Panc1 (cell line): ENCODE measurements around the gene ZNF180. TPM values are rescaled to one million over a fixed set of nuclear protein-coding genes. Genes with fewer than 3 reads are reported as not detected.

Experiments used
- ATAC-seq: fragments of 200-7000 bp; cut with Tn5 transposase; 2 replicates; pipeline ENCODE4 v1.9.1; 2020; ENCODE audit warnings: mild to moderate bottlenecking, moderate library complexity
- BruUV-seq: library from RNA; stranded (reverse); fragments of 400-500 nt; replicated peaks from 2 replicates; lab custom pipeline; 2021; lab: Mats Ljungman, UMichigan
- CTCF ChIA-PET: fragments of 300-600 bp; sonication (Branson Sonifier 250); formaldehyde crosslinking; loops from one replicate; lab custom pipeline; 2022; ENCODE audit warnings: antibody characterized with exemption; lab: Charles Lee
- POLR2A ChIA-PET: fragments of 300-600 bp; sonication (Branson Sonifier 250); formaldehyde crosslinking; loops from one replicate; lab custom pipeline; 2022; ENCODE audit warnings: antibody characterized with exemption; lab: Charles Lee
- DNase-seq: peaks from one replicate; pipeline ENCODE4 v3.0.0-alpha.2; 2010; ENCODE audit warnings: low read depth, low spot score
- H3K27ac ChIP-seq: 2 replicates; pipeline ENCODE4 v1.5.1; 2011; ENCODE audit warnings: mild to moderate bottlenecking, low read length, inconsistent platforms
- H3K27me3 ChIP-seq: fragments of 200-500 bp; sonication (Bioruptor generic); 2 replicates; pipeline ENCODE4 v1.6.0; 2014; ENCODE audit warnings: low read length, inconsistent platforms; ENCODE audit not compliant: control insufficient read depth, insufficient read depth
- H3K36me3 ChIP-seq: fragments of 200-500 bp; sonication (Bioruptor generic); 2 replicates; pipeline ENCODE4 v1.5.1; 2014; ENCODE audit warnings: inconsistent platforms, mild to moderate bottlenecking, low read length, moderate library complexity; ENCODE audit not compliant: control insufficient read depth, insufficient read depth
- H3K4me1 ChIP-seq: 2 replicates; pipeline ENCODE4 v1.5.1; 2011; ENCODE audit warnings: inconsistent platforms, mild to moderate bottlenecking, low read length, moderate library complexity; ENCODE audit not compliant: control insufficient read depth, insufficient read depth
- H3K4me3 ChIP-seq, 2 experiments: 2 replicates each; pipeline ENCODE4 v1.5.1; 2011 to 2012; ENCODE audit warnings: low read depth in 2 of 2, low read length in 2 of 2, mild to moderate bottlenecking in 2 of 2, inconsistent platforms in 1 of 2, moderate library complexity in 1 of 2
- H3K9me3 ChIP-seq: fragments of 200-500 bp; sonication (Bioruptor generic); 2 replicates; pipeline ENCODE4 v1.5.1; 2014; ENCODE audit warnings: low read depth, mild to moderate bottlenecking, inconsistent platforms, low read length, moderate library complexity; ENCODE audit not compliant: control insufficient read depth, insufficient read depth
- POLR2AphosphoS5 ChIP-seq: IDR thresholded peaks from 2 replicates; pipeline ENCODE4 v1.6.1; 2012; ENCODE audit warnings: mild to moderate bottlenecking, low read depth, low read length, moderate library complexity
- SIN3A ChIP-seq: IDR thresholded peaks from 2 replicates; pipeline ENCODE4 v1.6.1; 2012; ENCODE audit warnings: low read depth, mild to moderate bottlenecking, low read length, moderate library complexity, borderline replicate concordance; ENCODE audit not compliant: insufficient read depth
- TCF7L2 ChIP-seq: IDR thresholded peaks from 2 replicates; pipeline ENCODE4 v1.6.1; 2011; ENCODE audit warnings: mild to moderate bottlenecking, low read depth, low read length, inconsistent platforms
- in situ Hi-C: cut with HindIII; loops from 2 replicates; pipeline ENCODE4 v1.10.0; 2016; ENCODE audit warnings: low sequenced_read_pairs, low pct_unique_long_range_greater_than_20kb
- intact Hi-C: fragments of 100-400 bp; cut with micrococcal nuclease; formaldehyde crosslinking; loops from one replicate; pipeline ENCODE4 v1.10.0; 2022; ENCODE audit not compliant: unreplicated experiment
- total RNA-seq: library from RNA; stranded (reverse); gene quantifications from one replicate; pipeline ENCODE4 v1.2.1, GENCODE V29; 2021; ENCODE audit not compliant: unreplicated experiment
- TF ChIP-seq, protein P1 (sequence below): fragments of 450-650 bp; IDR thresholded peaks from 2 replicates; pipeline ENCODE4 v1.5.1; 2017; ENCODE audit warnings: mild to moderate bottlenecking
- TF ChIP-seq, protein P2 (sequence below), 2 experiments: IDR thresholded peaks; 2 replicates each; pipeline ENCODE4 v1.6.1; 2011 to 2012; ENCODE audit warnings: low read depth in 2 of 2, control low read depth in 1 of 2, low read length in 1 of 2, mild to moderate bottlenecking in 1 of 2, moderate library complexity in 1 of 2; ENCODE audit not compliant: insufficient read depth in 1 of 2

The ZNF180 gene
- total RNA-seq, 1 experiment from 2014 or later, result 6.7 TPM

DNA sequence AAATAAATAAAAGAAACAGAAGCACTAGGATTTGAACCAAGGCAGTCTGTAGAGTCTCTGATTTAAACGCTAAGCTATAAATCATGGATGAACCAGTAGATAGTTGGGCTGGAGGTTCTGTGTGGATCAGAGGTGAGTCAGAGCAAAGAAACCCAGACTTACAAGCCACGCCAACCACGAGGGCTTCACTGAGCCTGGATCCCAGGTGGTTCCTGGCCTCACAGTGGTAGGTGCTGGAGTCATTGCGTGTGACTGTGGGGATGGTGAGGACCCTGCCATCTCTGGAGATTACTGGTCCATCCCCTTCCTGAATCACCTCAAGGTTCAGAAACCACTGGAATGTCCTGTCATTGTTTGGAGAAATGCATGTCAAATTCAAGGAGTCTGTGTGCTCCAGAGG, 48.4 kb upstream of the ZNF180 start:
- H3K4me1 ChIP-seq, result no peaks in the 10 kb centered on the region
- H3K27ac ChIP-seq, result no peak overlapping the region
- ChIA-PET POLR2A (no interaction called here), CTCF (interaction anchor here (1.2 kb wide), 1 partner anchor 22 kb away, joined by 3 read pairs; no protein-coding TSS in a partner anchor)
- in situ Hi-C loops (no loop called here), intact Hi-C loops (no loop called here)
- ATAC-seq (no peak), DNase-seq (no peak)
- no peaks in the 10 kb centered on the region for H3K27me3 ChIP-seq
- BruUV-seq, result no TSS peak
- H3K4me3 ChIP-seq, result no peak overlapping the region
- TF ChIP-seq TCF7L2 (no peak), POLR2AphosphoS5 (no peak), SIN3A (no peak)
- TF ChIP-seq, protein P1, sequence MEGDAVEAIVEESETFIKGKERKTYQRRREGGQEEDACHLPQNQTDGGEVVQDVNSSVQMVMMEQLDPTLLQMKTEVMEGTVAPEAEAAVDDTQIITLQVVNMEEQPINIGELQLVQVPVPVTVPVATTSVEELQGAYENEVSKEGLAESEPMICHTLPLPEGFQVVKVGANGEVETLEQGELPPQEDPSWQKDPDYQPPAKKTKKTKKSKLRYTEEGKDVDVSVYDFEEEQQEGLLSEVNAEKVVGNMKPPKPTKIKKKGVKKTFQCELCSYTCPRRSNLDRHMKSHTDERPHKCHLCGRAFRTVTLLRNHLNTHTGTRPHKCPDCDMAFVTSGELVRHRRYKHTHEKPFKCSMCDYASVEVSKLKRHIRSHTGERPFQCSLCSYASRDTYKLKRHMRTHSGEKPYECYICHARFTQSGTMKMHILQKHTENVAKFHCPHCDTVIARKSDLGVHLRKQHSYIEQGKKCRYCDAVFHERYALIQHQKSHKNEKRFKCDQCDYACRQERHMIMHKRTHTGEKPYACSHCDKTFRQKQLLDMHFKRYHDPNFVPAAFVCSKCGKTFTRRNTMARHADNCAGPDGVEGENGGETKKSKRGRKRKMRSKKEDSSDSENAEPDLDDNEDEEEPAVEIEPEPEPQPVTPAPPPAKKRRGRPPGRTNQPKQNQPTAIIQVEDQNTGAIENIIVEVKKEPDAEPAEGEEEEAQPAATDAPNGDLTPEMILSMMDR, result no peak
- TF ChIP-seq, protein P2, sequence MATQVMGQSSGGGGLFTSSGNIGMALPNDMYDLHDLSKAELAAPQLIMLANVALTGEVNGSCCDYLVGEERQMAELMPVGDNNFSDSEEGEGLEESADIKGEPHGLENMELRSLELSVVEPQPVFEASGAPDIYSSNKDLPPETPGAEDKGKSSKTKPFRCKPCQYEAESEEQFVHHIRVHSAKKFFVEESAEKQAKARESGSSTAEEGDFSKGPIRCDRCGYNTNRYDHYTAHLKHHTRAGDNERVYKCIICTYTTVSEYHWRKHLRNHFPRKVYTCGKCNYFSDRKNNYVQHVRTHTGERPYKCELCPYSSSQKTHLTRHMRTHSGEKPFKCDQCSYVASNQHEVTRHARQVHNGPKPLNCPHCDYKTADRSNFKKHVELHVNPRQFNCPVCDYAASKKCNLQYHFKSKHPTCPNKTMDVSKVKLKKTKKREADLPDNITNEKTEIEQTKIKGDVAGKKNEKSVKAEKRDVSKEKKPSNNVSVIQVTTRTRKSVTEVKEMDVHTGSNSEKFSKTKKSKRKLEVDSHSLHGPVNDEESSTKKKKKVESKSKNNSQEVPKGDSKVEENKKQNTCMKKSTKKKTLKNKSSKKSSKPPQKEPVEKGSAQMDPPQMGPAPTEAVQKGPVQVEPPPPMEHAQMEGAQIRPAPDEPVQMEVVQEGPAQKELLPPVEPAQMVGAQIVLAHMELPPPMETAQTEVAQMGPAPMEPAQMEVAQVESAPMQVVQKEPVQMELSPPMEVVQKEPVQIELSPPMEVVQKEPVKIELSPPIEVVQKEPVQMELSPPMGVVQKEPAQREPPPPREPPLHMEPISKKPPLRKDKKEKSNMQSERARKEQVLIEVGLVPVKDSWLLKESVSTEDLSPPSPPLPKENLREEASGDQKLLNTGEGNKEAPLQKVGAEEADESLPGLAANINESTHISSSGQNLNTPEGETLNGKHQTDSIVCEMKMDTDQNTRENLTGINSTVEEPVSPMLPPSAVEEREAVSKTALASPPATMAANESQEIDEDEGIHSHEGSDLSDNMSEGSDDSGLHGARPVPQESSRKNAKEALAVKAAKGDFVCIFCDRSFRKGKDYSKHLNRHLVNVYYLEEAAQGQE (IDR thresholded peaks at IDR 0.05; ENCODE audit: insufficient read depth in 1 of 2, low read depth in 2 of 2, low read length in 1 of 2), result no peak
- no peaks in the 10 kb centered on the region for H3K9me3 ChIP-seq
- no peaks in the 10 kb centered on the region for H3K36me3 ChIP-seq

- H3K4me3 ChIP-seq, result no peak overlapping the region
- no TSS peak for BruUV-seq
- POLR2A ChIA-PET, result no interaction called here
- no peak overlapping the region for H3K27ac ChIP-seq
- in situ Hi-C loops (no loop called here), intact Hi-C loops (no loop called here)
- no peak for DNase-seq
- H3K27me3 ChIP-seq, result no peaks in the 10 kb centered on the region
- no peaks in the 10 kb centered on the region for H3K9me3 ChIP-seq
- CTCF ChIA-PET, result no interaction called here
- no peak for TF ChIP-seq SIN3A
- no peak for TF ChIP-seq TCF7L2
- no peak for TF ChIP-seq POLR2AphosphoS5
- TF ChIP-seq, protein P2 (IDR thresholded peaks at IDR 0.05; ENCODE audit: insufficient read depth in 1 of 2, low read depth in 2 of 2, low read length in 1 of 2), result no peak
- TF ChIP-seq, protein P1, result no peak
- H3K4me1 ChIP-seq, result no peaks in the 10 kb centered on the region
- H3K36me3 ChIP-seq, result no peaks in the 10 kb centered on the region
- no peak for ATAC-seq
Measured at GRCh38 chr19:44544031-44544430, 43.7 kb upstream of the ZNF180 start.
